GM19328 (cell line): ENCODE measurements around the gene SCN5A.

Experiments used
- ATAC-seq: cut with Tn5 transposase; IDR thresholded peaks from one replicate; pipeline ENCODE4 v1.9.1; 2021; ENCODE audit warnings: mild to moderate bottlenecking, moderate library complexity; ENCODE audit not compliant: unreplicated experiment

SCN5A gene

DNA sequence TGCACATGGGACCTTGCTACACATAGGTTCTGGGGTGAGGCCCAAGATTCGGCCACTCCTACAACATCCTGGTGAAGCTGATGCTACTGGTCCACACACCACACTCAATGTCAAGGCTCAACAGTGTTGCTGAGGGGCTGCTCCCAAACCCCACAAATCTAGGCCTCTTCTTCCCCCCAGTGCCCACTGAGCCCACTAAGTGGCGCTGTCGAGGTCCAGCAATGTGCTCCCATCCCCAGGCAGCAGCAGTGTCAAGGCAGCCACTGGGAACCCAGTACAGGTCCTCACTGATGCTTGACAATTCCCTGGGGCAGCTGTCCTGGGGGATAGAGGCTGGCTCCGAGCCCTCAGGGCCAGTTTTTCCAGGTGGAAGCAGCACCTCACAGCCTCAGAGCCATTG, 21.5 kb downstream of the SCN5A start:
- ATAC-seq = no peak

DNA sequence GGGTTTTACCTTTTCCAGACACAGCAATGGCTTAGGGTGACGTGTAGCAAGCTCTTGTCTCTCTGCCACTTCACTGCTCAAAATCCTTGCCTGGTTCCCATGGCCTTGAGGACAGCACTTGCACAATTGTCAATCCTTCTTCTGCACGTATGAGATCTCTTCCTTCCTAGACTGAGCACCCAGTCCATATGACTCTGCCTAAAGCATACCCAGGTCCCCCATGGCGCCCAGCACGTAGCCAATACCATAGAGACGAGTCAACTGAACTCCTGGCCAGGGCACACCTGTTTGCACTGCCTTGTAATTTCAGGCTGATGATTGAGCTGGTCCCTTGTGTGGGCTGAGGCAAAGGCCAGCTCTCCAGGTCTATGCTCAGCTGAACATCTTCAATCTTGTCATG, 23.3 kb downstream of the SCN5A start:
- ATAC-seq = no peak

DNA sequence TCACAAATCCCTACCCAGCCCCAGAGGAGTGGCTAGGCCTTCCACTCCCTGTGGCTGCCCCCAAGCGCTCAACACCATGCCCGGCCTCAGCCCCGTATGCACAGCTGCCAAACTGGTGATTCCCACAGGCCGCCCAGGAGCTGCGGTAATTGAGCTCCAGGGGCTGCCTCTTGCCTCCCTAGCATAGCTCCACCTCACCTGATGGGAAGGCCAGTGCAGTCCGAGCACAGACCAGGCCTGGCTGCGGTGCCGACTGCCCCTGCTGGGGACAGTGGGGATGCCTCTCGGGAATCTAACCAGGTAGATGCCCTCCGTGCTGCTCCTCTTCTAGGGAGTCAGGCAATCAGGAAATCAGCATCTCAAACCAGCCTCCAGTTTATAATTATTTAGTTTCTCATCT, 25.9 kb downstream of the SCN5A start:
- no peak for ATAC-seq

GRCh38 chr3:38622336-38622735, 27.2 kb downstream of the SCN5A start:
- no peak for ATAC-seq

DNA sequence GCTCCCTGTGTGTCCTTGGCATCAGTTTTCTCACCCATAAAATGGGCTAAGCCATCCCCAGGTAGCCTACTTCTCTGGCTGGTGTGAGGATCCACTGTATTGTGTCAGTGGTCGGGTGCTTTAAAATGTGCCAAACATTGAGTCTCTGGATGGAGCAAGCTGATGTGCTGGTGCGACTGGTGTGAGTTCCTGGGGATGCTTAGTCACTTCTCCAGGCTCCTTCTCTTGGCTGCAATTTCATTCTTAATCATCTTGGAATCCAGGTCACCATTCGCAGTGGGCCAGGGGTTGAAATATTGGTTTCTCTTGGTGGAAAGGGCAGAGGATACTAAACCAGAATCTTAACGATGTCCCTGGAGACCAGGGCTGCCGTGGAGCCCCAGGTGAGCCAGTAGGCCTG, 29.3 kb downstream of the SCN5A start:
- ATAC-seq = no peak

- no peak for ATAC-seq
These were observed 31.1 kb downstream of the SCN5A start for GRCh38 chr3:38618343-38618742.

DNA sequence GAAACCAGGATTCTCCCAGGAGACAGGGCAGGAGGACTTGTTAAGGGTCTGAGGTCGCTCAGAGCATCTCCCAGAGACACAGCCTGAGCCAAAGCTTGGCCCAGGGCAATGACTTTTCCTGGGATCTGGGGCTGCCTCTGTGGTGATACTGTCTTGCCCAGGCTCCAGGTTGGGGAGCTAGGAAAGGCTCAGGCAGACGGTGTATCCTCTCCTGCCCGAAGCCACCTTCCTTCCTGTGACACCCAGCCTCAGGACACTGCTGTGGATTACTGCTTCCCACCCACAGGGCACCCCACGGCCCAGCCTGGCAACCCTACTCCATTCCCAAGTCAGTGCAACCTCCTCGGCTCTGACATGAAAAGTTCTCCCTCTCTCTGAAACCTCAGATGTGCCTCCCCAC, 31.9 kb downstream of the SCN5A start:
- no peak for ATAC-seq

DNA sequence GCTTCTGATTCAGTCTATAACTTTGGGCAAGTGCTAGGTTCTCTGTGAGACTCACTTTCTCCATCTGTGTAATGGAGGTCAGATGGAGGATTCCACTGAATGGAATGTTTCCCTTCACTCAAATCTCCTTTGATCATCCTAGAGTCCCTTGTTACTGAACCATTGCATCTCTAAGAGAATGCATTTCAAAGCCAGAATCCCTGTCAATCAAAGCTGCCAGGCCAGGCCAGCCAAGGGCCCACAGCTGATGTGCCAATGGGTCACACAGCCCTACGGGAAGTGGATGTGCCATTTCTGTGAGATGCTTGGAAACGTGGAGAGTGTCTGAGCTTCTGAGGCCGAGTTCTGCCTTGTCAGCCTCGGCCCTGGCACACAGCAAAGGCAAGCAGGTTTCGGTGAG, 32.4 kb downstream of the SCN5A start:
- no peak for ATAC-seq

- no peak for ATAC-seq
These were observed 32.8 kb downstream of the SCN5A start for GRCh38 chr3:38616658-38617057.

DNA sequence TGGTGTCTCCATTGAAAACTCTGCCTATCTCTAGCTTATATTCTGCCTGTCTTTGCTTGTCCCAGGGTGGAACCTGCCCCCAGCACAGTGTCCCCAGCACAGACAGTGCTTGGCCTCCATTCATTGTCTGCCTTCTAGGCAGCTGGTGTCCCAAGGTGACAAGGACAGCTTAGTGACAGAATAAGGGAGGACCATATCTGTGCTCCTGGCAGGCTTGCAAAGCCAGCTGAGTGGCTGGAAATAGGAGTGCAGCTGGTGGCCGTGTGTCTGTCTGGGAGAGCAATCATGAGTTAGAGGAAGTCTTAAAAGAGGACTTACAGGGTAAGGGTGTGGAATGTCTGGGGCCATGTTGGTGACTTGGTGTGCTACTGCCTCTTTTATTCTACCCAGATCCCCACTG, 33.4 kb downstream of the SCN5A start:
- no peak for ATAC-seq

- ATAC-seq = no peak
These were observed 34.7 kb downstream of the SCN5A start for GRCh38 chr3:38614651-38615352.

- no peak for ATAC-seq
These were observed 35.4 kb downstream of the SCN5A start for GRCh38 chr3:38614091-38614490.

DNA sequence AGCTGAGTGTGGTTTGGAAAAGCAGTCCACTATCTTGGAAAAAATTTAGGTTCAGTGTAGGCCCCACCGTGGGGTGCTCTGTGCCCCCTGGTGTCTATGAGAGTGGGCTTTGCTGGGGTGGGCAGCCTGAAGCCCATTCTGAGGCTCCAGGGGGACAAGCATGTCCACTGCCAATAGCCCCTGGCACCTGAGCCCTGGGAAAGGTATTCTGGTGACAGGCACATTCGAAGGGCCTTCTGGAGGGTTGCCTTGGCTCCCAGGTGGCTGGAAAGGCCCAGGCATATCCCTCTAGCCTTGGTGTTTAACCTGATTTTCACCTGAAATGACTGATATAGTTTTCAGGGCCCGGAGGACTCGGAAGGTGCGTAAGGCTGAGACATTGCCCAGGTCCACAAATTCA, 36.1 kb downstream of the SCN5A start:
- ATAC-seq = no peak

- no peak for ATAC-seq
These were observed 37.6 kb downstream of the SCN5A start for GRCh38 chr3:38611866-38612265.

GRCh38 chr3:38610934-38611333, 38.6 kb downstream of the SCN5A start:
- ATAC-seq = no peak

GRCh38 chr3:38610436-38610835, 39.1 kb downstream of the SCN5A start:
- no peak for ATAC-seq

- ATAC-seq = no peak
These were observed 39.9 kb downstream of the SCN5A start for GRCh38 chr3:38609386-38610111.

- no peak for ATAC-seq
These were observed 40.5 kb downstream of the SCN5A start for GRCh38 chr3:38608961-38609360.

GRCh38 chr3:38608086-38608775, 41.3 kb downstream of the SCN5A start:
- no peak for ATAC-seq

DNA sequence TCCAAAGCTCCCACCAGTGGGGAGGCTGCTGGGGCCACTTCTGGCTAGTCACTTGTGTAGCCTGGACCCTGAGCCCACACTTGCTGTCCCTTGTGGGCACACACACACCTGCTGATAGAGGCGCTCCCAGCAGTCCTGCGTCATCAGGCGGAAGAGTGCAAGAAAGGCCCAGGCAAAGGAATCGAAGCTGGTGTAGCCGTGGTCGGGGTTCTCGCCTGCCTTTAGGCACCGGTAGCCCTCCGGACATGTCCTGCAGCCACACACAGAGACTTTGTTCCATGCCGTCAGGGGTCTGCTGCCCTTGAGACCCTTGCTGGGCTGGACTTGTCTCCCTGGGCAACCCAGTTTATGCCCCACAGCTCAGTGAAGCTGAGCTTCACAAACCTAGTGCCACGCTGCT, 42.9 kb downstream of the SCN5A start:
- ATAC-seq = no peak

DNA sequence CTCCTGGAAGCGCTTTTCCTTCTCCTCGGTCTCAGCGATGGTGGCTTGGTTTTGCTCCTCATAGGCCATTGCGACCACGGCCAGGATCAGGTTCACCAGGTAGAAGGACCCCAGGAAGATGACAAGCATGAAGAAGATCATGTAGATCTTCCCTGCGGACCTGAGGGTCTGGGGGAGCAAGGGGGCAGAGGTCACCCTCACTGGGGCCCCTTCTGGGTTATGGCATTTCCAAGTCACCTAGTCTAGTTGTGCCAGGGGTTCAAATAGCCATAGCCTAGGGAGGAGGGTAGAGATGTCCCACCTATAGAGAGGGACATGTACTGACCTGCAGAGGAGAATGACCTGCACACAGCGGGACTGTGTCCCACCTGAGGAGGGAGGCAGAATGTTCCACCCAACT, 43.5 kb downstream of the SCN5A start:
- no peak for ATAC-seq

GRCh38 chr3:38604246-38604645, 45.2 kb downstream of the SCN5A start:
- ATAC-seq = no peak
